ENCODE data around the gene ARF4.

GRCh38 chr3:57569859-57570450 is 27.2 kb downstream of the ARF4 start:
- TF ChIP-seq CTCF (IDR thresholded peaks at IDR 0.05) (no peak), POLR2AphosphoS5 (IDR thresholded peaks at IDR 0.05; ENCODE audit: insufficient read depth in 1 of 2, low read depth in 1 of 2) (no peak), POLR2A (IDR thresholded peaks at IDR 0.05) (no peak)
